T-cell (primary cell): Measurements from ENCODE around the gene GMPPB. TPM values are rescaled to one million over a fixed set of nuclear protein-coding genes. Genes with fewer than 3 reads are reported as not detected.

Source experiments
- ATAC-seq, 4 experiments: fragments of 200-7000 bp in 3 of 4; fragments of 150-1000 bp in 1 of 4; cut with Tn5 transposase; replicated peaks in 1 of 4; 1 replicate in 3 of 4; 2 replicates in 1 of 4; pipeline ENCODE4 v1.10.0; 2021; ENCODE audit warnings: moderate library complexity in 3 of 4, mild to moderate bottlenecking in 2 of 4, moderate number of reproducible peaks in 1 of 4
- CTCF ChIA-PET, 2 donors: fragments of 300-600 bp; sonication (Branson Sonifier 250); formaldehyde crosslinking; loops; one replicate each; lab custom pipeline; 2022; ENCODE audit warnings: antibody characterized with exemption in 2 of 2; lab: Charles Lee
- POLR2A ChIA-PET, 2 donors: fragments of 300-600 bp; sonication (Branson Sonifier 250); formaldehyde crosslinking; loops; one replicate each; lab custom pipeline; 2022; ENCODE audit warnings: antibody characterized with exemption in 2 of 2; lab: Charles Lee
- DNase-seq, 35 experiments: peaks; one replicate each; pipeline versions ENCODE4 v3.0.0 to v3.0.0-alpha.2; 2013 to 2023
- H3K27ac ChIP-seq: one replicate; pipeline ENCODE4 v1.5.1; 2013; ENCODE audit warnings: low read length
- H3K27me3 ChIP-seq, 2 experiments: replicated peaks in 1 of 2; 1 replicate in 1 of 2; 2 replicates in 1 of 2; pipeline versions ENCODE4 v1.6.1 to v1.7.0; 2013; ENCODE audit warnings: low read length in 1 of 2, mixed read lengths in 1 of 2; ENCODE audit not compliant: control insufficient read depth in 2 of 2, insufficient read depth in 2 of 2; ENCODE audit errors: extremely low read depth in 1 of 2
- H3K36me3 ChIP-seq, 2 donors: 1 replicate in 1 of 2; 2 replicates in 1 of 2; pipeline versions ENCODE4 v1.6.1 to v1.7.0; 2013; ENCODE audit warnings: low read length in 1 of 2; ENCODE audit not compliant: control insufficient read depth in 2 of 2, insufficient read depth in 1 of 2; ENCODE audit errors: extremely low read depth in 1 of 2
- H3K4me1 ChIP-seq, 2 experiments: 1 replicate in 1 of 2; 2 replicates in 1 of 2; pipeline versions ENCODE4 v1.6.1 to v1.7.0; 2013; ENCODE audit warnings: low read length in 2 of 2, mixed read lengths in 1 of 2; ENCODE audit not compliant: insufficient read depth in 2 of 2, control insufficient read depth in 1 of 2; ENCODE audit errors: extremely low read depth in 1 of 2
- H3K4me3 ChIP-seq, 2 donors: 1 replicate in 1 of 2; 2 replicates in 1 of 2; pipeline versions ENCODE4 v1.5.1 to v1.7.0; 2013; ENCODE audit warnings: mild to moderate bottlenecking in 2 of 2, low read length in 1 of 2, moderate library complexity in 1 of 2; ENCODE audit not compliant: control insufficient read depth in 1 of 2; ENCODE audit errors: extremely low read depth in 1 of 2
- H3K9me3 ChIP-seq: 2 replicates; pipeline ENCODE4 v1.7.0; 2013
- H3K27ac Mint-ChIP-seq, 2 donors: one replicate each; pipeline ENCODE4 v1.8.0; 2020 to 2021; ENCODE audit warnings: mild to moderate bottlenecking in 2 of 2, mixed read lengths in 2 of 2
- H3K27me3 Mint-ChIP-seq, 2 donors: one replicate each; pipeline ENCODE4 v1.8.0; 2021 to 2022; ENCODE audit warnings: mixed read lengths in 2 of 2
- H3K36me3 Mint-ChIP-seq: one replicate; pipeline ENCODE4 v1.8.0; 2021; ENCODE audit warnings: mixed read lengths
- H3K4me1 Mint-ChIP-seq, 3 donors: one replicate each; pipeline ENCODE4 v1.8.0; 2020 to 2022; ENCODE audit warnings: mixed read lengths in 3 of 3, mild to moderate bottlenecking in 1 of 3
- H3K4me3 Mint-ChIP-seq, 3 donors: one replicate each; pipeline ENCODE4 v1.8.0; 2020 to 2022; ENCODE audit warnings: mild to moderate bottlenecking in 3 of 3, mixed read lengths in 3 of 3, moderate library complexity in 3 of 3
- H3K9me3 Mint-ChIP-seq, 3 donors: one replicate each; pipeline ENCODE4 v1.8.0; 2020 to 2022; ENCODE audit warnings: mixed read lengths in 3 of 3
- WGBS: methylation state at CpG from one replicate; pipeline ENCODE4 v1.1.5; 2013; ENCODE audit warnings: missing lambda C conversion rate; ENCODE audit not compliant: insufficient coverage; 5-methylcytosine and 5-hydroxymethylcytosine counted together
- total RNA-seq, 35 experiments: library from RNA in 6 of 35; stranded (reverse) in 6 of 35; fragments of 120-200 nt in 1 of 35; gene quantifications; one replicate each; pipeline versions ENCODE4 v1.2.1 to v1.2.4 and lab custom pipeline; 2013 to 2026

Gene GMPPB
- total RNA-seq, 5 donors from 2014 or later (not counting 1 experiment from before 2014, with no cell fraction given): 34.5 to 54.5 (median 39.9) TPM

DNA sequence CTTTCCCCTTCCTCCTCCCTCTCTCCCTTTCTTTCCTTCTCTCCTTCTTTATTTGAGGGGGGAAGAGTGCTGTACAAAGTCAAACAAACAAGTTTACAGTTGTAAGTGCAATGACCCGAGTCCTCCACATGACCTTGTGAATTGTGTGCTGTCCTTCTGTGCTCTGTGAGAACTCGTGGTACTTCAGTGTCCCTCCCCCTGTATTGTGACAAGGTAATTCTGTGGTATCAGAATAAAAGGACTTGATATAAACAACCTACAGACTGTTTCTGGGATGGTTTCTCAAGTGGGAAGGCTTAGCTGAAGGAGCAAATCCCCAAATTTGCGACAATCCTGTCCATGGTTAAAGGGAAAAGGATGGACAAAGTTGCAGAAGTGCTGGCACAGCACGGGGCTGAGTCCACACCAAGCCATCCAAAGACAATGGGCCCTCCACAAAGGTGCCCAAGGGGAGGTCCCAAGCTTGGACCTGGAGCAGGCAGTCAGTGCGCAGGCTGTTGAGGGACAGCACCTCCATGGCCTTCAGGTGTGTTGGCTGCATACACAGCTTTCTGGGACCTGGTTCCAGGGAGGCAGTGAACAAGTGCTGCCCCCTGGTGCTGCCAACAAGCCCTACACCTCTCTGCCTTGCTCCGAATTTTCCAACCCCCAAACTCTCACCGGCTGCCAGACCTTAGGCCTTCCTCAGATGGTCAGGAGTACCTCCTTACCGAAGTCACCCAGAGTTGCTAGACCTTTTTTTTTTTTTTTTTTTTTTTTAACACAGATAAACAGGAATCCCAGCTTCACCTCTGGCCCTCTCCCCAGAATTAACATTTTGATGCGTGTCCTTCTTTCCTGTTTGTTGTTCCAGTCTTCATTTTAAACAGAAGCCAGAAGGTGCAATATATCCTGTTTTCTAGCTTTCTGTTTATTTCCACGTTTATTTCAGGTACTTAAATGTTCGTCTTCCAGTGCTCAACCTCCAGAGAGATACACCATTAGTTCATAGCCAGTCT lies 52.2 kb downstream of the GMPPB start:
- Histone ChIP-seq H3K36me3 (peaks cover under 1 to 11% of the 10 kb centered on the region in 2 donors), H3K27me3 (peaks cover 0 to 6% of the 10 kb centered on the region in 2 experiments), H3K9me3 (no peaks in the 10 kb centered on the region), H3K27ac (no peak overlapping the region), H3K4me1 (peaks cover 12 to 30% of the 10 kb centered on the region in 2 experiments), H3K4me3 (no peak overlapping the region)
- POLR2A ChIA-PET: interaction anchor here (0.6 to 0.7 kb wide), 2 partner anchors 95 to 664 kb away, joined by 3 to 4 read pairs; partner anchors contain the start of gene WDR6 (in 1 of the 2)
- peaks cover 11% of the 10 kb centered on the region for H3K36me3 Mint-ChIP-seq
- ATAC-seq: no peak
- H3K27ac Mint-ChIP-seq: peak overlapping the region; percentile 86 to 87
- H3K4me3 Mint-ChIP-seq: peak overlapping the region; percentile 52 to 77 (median 65)
- H3K9me3 Mint-ChIP-seq: no peaks in the 10 kb centered on the region
- H3K27me3 Mint-ChIP-seq: no peaks in the 10 kb centered on the region
- 45% methylated on average over 8 of the region's 11 CpGs for WGBS
- peak; percentile 29 to 84 (median 60) for DNase-seq
- H3K4me1 Mint-ChIP-seq: peaks cover 32 to 35% (median 33%) of the 10 kb centered on the region in 3 donors
- CTCF ChIA-PET: interaction anchor here (0.6 to 3.3 kb wide), 11 partner anchors 11 to 1861 kb away, joined by 3 to 66 read pairs (median 7); no protein-coding TSS in a partner anchor

- 86% methylated on average over 1 of the region's 6 CpGs for WGBS
- POLR2A ChIA-PET: no interaction called here
- ATAC-seq (no peak), DNase-seq (no peak)
- CTCF ChIA-PET: interaction anchor here (1.1 to 3.3 kb wide), 4 partner anchors 22 to 133 kb away, joined by 6 to 66 read pairs (median 24); no protein-coding TSS in a partner anchor
- no peak overlapping the region for H3K4me3 Mint-ChIP-seq
- no peaks in the 10 kb centered on the region for H3K9me3 Mint-ChIP-seq
- H3K27ac Mint-ChIP-seq: peak overlapping the region in 1 of 2 donors; percentile 28
- no peaks in the 10 kb centered on the region for H3K27me3 Mint-ChIP-seq
- Histone ChIP-seq H3K27me3 (peaks cover 0 to 7% of the 10 kb centered on the region in 2 experiments), H3K9me3 (no peaks in the 10 kb centered on the region), H3K36me3 (peaks cover 0 to 4% of the 10 kb centered on the region in 2 donors), H3K4me1 (peaks cover 10 to 23% of the 10 kb centered on the region in 2 experiments), H3K4me3 (no peak overlapping the region), H3K27ac (no peak overlapping the region)
- H3K4me1 Mint-ChIP-seq: peaks cover 26 to 35% (median 28%) of the 10 kb centered on the region in 3 donors
- H3K36me3 Mint-ChIP-seq: peaks cover 5% of the 10 kb centered on the region
These were observed 52.8 kb downstream of the GMPPB start for GRCh38 chr3:49670940-49671290.

Other genes starting within 250 kb of the GMPPB start
- under 1 TPM; 0.08 to 0.44 (median 0.32) TPM for gene BSN, start 169.5 kb downstream of the GMPPB start, total RNA-seq
- 100 to 1,000 TPM in 4 of 5 donors, 10 to 100 TPM in 1; 82.8 to 162 (median 141) TPM for gene APEH, start 49.6 kb downstream of the GMPPB start, total RNA-seq
- 10 to 100 TPM in 4 of 5 donors, 1 to 10 TPM in 1; 9.9 to 16.1 (median 12.6) TPM for gene MST1, start 34.5 kb downstream of the GMPPB start, total RNA-seq
- 10 to 100 TPM; 40.9 to 79.8 (median 72.8) TPM for gene RNF123, start 34.4 kb downstream of the GMPPB start, total RNA-seq
- 1 to 10 TPM in 1 of 5 donors, under 1 TPM in 2, not detected in 2; 0.20 to 1.4 (median 0.26) TPM for gene AMIGO3, start 4.3 kb downstream of the GMPPB start, total RNA-seq
- 10 to 100 TPM; 31.6 to 62.2 (median 57.0) TPM for gene IP6K1, start 62.6 kb upstream of the GMPPB start, total RNA-seq
- under 1 TPM in 4 of 5 donors, not detected in 1; 0.35 to 0.68 (median 0.36) TPM for gene CDHR4, start 75.9 kb upstream of the GMPPB start, total RNA-seq
- 1 to 10 TPM in 4 of 5 donors, under 1 TPM in 1; 0.73 to 2.7 (median 1.8) TPM for gene INKA1, start 79.3 kb upstream of the GMPPB start, total RNA-seq
- gene UBA7, start 90.0 kb upstream of the GMPPB start, total RNA-seq: 100 to 1,000 TPM; 246 to 299 (median 293) TPM
- gene TRAIP, start 132.6 kb upstream of the GMPPB start, total RNA-seq: 1 to 10 TPM; 4.0 to 5.7 (median 4.4) TPM
- gene CAMKV, start 146.0 kb upstream of the GMPPB start, total RNA-seq: under 1 TPM in 3 of 5 donors, not detected in 2; 0.18 to 0.35 (median 0.28) TPM
- gene MST1R, start 179.9 kb upstream of the GMPPB start, total RNA-seq: 1 to 10 TPM in 4 of 5 donors, under 1 TPM in 1; 0.59 to 1.6 (median 1.3) TPM
- gene MON1A, start 205.9 kb upstream of the GMPPB start, total RNA-seq: 10 to 100 TPM in 3 of 5 donors, 1 to 10 TPM in 2; 5.4 to 15.0 (median 11.7) TPM
- 100 to 1,000 TPM; 127 to 149 (median 140) TPM for gene RBM6, start 216.2 kb upstream of the GMPPB start, total RNA-seq